ENCODE data around the gene PSAPL1.

DNA sequence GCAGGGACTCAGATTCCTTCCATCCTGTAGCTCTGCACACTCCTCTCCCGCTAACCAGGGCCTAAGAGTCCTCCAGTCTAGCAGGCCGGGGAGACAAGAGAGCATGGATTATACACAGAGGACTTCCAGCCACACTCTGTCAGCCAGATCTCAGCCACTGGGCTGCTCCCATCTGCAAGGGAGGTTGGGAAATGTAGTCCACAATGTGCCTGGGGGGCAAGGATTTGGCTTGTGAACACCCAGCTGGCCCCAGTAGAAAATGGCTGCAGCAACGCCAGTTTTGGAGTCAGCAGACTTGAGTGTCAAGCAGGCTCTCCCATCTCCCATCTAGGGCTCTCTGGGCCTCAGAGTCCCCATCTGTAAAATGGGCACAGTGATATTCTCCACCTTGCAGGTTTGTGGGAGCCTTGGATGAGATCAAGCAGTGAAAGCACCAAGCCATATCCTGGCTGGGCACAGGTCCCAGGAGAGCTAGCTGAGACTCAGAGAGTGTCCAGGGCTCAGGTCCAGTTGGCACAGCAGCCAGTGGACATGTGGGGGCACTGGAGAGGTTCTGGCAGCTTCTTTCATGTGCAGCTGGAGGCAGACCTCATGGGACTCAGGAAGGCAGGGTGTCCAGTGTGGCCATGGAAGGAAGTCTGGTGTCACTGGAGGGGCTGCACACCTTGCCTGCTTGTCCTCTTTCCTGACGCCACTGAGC lies 14.6 kb downstream of the PSAPL1 start:
- TF ChIP-seq, protein P1, sequence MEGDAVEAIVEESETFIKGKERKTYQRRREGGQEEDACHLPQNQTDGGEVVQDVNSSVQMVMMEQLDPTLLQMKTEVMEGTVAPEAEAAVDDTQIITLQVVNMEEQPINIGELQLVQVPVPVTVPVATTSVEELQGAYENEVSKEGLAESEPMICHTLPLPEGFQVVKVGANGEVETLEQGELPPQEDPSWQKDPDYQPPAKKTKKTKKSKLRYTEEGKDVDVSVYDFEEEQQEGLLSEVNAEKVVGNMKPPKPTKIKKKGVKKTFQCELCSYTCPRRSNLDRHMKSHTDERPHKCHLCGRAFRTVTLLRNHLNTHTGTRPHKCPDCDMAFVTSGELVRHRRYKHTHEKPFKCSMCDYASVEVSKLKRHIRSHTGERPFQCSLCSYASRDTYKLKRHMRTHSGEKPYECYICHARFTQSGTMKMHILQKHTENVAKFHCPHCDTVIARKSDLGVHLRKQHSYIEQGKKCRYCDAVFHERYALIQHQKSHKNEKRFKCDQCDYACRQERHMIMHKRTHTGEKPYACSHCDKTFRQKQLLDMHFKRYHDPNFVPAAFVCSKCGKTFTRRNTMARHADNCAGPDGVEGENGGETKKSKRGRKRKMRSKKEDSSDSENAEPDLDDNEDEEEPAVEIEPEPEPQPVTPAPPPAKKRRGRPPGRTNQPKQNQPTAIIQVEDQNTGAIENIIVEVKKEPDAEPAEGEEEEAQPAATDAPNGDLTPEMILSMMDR (IDR thresholded peaks at IDR 0.05 in 2 of 3, conservative IDR thresholded peaks at IDR 0.05 in 1 of 3; ENCODE audit: insufficient read depth in 2 of 3, low read depth in 1 of 3, low read length in 3 of 3) = no peak
- TF ChIP-seq CBFB (CRISPR knock-in tag; IDR thresholded peaks at IDR 0.05) = no peak
- no peak for TF ChIP-seq CCNT2 (IDR thresholded peaks at IDR 0.05; ENCODE audit: borderline replicate concordance, extremely low read depth, insufficient read length, low read depth, low read length)
- no peak for TF ChIP-seq ZNF79 (CRISPR knock-in tag; IDR thresholded peaks at IDR 0.05; ENCODE audit: low read depth)
- TF ChIP-seq CREB1 (IDR thresholded peaks at IDR 0.05) = no peak
- TF ChIP-seq CREB1 (CRISPR knock-in tag; IDR thresholded peaks at IDR 0.05) = no peak
- no peak for TF ChIP-seq CAMTA2 (CRISPR knock-in tag; conservative IDR thresholded peaks at IDR 0.05)
- TF ChIP-seq EGR1 (conservative IDR thresholded peaks at IDR 0.05) = no peak
- no peak for TF ChIP-seq SP2 (IDR thresholded peaks at IDR 0.05; ENCODE audit: extremely low read depth, low read depth, low read length, poor library complexity, severe bottlenecking)
- TF ChIP-seq, protein P2, sequence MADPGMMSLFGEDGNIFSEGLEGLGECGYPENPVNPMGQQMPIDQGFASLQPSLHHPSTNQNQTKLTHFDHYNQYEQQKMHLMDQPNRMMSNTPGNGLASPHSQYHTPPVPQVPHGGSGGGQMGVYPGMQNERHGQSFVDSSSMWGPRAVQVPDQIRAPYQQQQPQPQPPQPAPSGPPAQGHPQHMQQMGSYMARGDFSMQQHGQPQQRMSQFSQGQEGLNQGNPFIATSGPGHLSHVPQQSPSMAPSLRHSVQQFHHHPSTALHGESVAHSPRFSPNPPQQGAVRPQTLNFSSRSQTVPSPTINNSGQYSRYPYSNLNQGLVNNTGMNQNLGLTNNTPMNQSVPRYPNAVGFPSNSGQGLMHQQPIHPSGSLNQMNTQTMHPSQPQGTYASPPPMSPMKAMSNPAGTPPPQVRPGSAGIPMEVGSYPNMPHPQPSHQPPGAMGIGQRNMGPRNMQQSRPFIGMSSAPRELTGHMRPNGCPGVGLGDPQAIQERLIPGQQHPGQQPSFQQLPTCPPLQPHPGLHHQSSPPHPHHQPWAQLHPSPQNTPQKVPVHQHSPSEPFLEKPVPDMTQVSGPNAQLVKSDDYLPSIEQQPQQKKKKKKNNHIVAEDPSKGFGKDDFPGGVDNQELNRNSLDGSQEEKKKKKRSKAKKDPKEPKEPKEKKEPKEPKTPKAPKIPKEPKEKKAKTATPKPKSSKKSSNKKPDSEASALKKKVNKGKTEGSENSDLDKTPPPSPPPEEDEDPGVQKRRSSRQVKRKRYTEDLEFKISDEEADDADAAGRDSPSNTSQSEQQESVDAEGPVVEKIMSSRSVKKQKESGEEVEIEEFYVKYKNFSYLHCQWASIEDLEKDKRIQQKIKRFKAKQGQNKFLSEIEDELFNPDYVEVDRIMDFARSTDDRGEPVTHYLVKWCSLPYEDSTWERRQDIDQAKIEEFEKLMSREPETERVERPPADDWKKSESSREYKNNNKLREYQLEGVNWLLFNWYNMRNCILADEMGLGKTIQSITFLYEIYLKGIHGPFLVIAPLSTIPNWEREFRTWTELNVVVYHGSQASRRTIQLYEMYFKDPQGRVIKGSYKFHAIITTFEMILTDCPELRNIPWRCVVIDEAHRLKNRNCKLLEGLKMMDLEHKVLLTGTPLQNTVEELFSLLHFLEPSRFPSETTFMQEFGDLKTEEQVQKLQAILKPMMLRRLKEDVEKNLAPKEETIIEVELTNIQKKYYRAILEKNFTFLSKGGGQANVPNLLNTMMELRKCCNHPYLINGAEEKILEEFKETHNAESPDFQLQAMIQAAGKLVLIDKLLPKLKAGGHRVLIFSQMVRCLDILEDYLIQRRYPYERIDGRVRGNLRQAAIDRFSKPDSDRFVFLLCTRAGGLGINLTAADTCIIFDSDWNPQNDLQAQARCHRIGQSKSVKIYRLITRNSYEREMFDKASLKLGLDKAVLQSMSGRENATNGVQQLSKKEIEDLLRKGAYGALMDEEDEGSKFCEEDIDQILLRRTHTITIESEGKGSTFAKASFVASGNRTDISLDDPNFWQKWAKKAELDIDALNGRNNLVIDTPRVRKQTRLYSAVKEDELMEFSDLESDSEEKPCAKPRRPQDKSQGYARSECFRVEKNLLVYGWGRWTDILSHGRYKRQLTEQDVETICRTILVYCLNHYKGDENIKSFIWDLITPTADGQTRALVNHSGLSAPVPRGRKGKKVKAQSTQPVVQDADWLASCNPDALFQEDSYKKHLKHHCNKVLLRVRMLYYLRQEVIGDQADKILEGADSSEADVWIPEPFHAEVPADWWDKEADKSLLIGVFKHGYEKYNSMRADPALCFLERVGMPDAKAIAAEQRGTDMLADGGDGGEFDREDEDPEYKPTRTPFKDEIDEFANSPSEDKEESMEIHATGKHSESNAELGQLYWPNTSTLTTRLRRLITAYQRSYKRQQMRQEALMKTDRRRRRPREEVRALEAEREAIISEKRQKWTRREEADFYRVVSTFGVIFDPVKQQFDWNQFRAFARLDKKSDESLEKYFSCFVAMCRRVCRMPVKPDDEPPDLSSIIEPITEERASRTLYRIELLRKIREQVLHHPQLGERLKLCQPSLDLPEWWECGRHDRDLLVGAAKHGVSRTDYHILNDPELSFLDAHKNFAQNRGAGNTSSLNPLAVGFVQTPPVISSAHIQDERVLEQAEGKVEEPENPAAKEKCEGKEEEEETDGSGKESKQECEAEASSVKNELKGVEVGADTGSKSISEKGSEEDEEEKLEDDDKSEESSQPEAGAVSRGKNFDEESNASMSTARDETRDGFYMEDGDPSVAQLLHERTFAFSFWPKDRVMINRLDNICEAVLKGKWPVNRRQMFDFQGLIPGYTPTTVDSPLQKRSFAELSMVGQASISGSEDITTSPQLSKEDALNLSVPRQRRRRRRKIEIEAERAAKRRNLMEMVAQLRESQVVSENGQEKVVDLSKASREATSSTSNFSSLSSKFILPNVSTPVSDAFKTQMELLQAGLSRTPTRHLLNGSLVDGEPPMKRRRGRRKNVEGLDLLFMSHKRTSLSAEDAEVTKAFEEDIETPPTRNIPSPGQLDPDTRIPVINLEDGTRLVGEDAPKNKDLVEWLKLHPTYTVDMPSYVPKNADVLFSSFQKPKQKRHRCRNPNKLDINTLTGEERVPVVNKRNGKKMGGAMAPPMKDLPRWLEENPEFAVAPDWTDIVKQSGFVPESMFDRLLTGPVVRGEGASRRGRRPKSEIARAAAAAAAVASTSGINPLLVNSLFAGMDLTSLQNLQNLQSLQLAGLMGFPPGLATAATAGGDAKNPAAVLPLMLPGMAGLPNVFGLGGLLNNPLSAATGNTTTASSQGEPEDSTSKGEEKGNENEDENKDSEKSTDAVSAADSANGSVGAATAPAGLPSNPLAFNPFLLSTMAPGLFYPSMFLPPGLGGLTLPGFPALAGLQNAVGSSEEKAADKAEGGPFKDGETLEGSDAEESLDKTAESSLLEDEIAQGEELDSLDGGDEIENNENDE (IDR thresholded peaks at IDR 0.05; ENCODE audit: low read depth, low read length) = no peak
- TF ChIP-seq, protein P3, sequence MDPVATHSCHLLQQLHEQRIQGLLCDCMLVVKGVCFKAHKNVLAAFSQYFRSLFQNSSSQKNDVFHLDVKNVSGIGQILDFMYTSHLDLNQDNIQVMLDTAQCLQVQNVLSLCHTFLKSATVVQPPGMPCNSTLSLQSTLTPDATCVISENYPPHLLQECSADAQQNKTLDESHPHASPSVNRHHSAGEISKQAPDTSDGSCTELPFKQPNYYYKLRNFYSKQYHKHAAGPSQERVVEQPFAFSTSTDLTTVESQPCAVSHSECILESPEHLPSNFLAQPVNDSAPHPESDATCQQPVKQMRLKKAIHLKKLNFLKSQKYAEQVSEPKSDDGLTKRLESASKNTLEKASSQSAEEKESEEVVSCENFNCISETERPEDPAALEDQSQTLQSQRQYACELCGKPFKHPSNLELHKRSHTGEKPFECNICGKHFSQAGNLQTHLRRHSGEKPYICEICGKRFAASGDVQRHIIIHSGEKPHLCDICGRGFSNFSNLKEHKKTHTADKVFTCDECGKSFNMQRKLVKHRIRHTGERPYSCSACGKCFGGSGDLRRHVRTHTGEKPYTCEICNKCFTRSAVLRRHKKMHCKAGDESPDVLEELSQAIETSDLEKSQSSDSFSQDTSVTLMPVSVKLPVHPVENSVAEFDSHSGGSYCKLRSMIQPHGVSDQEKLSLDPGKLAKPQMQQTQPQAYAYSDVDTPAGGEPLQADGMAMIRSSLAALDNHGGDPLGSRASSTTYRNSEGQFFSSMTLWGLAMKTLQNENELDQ (CRISPR knock-in tag; IDR thresholded peaks at IDR 0.05; ENCODE audit: borderline replicate concordance) = no peak
- no peak for TF ChIP-seq CEBPB (tag; IDR thresholded peaks at IDR 0.05)
